ENCODE data around the gene CTXND1.
A peak's percentile ranks its signal among the peaks of the same experiment; 100 is the strongest.
"Not testable (repeated sequence)": the region's sequence is repeated elsewhere in the genome, so short reads cannot be mapped to it uniquely, and the experiment has no call there.

Gene CTXND1

DNA sequence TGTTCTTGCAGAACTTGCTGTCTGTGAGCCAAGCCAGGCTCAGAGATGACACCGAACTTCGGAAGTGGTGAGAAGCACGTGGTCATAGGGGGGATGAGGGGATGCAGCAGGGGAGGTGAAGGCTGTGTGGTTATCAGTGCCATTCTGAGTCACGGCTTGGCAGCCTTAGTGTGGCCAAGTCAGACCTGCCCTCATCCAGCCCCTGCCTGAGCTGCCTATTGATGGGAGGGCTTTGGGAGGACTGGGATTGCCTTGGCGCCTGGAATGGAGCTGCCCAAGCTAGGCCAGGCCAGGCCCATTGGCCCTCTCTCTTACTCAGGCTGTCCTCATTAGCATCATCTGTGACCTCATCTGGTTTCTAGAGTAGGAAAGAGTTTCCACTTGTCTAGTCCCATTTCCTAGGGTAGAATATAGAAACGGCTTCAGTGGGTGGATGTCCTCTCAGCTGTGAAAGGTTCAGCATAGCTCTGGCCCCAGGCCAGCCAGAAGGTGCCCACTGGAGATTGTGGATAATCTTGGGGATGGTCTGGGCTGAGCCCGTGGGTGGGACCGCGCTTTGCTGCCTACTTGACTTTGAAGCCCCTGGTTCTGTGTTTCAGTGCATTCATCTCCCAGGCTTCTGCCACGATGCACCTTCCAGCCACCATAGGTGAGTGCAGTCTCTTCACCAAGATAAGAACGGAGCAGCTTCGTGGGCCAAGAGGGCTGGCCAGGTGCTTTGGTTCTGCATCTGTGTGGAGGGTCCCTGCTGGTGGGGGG lies 92.0 kb downstream of the CTXND1 start:
- no peaks in the 10 kb centered on the region for H4K20me1 ChIP-seq (ENCODE audit: control insufficient read depth, insufficient read depth, low read depth, low read length)
- peak overlapping the region; percentile 51 for H3K4me2 ChIP-seq (ENCODE audit: low read length)
- H3K4me3 ChIP-seq (ENCODE audit: low read length): no peak overlapping the region; the same call in 1 of the 2 replicates
- H3K9me2 ChIP-seq (replicated peaks; ENCODE audit: control insufficient read depth, low read length): no peaks in the 10 kb centered on the region
- H3F3A ChIP-seq (ENCODE audit: control insufficient read depth, insufficient read depth): no peaks in the 10 kb centered on the region
- H3K36me3 ChIP-seq (ENCODE audit: control insufficient read depth, low read length): peaks cover 22% of the 10 kb centered on the region
- no peaks in the 10 kb centered on the region for H3K27me3 ChIP-seq (ENCODE audit: control insufficient read depth, low read length)
- no peak overlapping the region for H3K27ac ChIP-seq (ENCODE audit: low read depth, low read length)
- TF ChIP-seq EZH2phosphoT487 (IDR thresholded peaks at IDR 0.05; ENCODE audit: borderline replicate concordance, low read length): no peak
- TF ChIP-seq, protein P1, sequence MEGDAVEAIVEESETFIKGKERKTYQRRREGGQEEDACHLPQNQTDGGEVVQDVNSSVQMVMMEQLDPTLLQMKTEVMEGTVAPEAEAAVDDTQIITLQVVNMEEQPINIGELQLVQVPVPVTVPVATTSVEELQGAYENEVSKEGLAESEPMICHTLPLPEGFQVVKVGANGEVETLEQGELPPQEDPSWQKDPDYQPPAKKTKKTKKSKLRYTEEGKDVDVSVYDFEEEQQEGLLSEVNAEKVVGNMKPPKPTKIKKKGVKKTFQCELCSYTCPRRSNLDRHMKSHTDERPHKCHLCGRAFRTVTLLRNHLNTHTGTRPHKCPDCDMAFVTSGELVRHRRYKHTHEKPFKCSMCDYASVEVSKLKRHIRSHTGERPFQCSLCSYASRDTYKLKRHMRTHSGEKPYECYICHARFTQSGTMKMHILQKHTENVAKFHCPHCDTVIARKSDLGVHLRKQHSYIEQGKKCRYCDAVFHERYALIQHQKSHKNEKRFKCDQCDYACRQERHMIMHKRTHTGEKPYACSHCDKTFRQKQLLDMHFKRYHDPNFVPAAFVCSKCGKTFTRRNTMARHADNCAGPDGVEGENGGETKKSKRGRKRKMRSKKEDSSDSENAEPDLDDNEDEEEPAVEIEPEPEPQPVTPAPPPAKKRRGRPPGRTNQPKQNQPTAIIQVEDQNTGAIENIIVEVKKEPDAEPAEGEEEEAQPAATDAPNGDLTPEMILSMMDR (IDR thresholded peaks at IDR 0.05; ENCODE audit: low read depth, low read length, poor library complexity, severe bottlenecking): no peak
- H3K79me2 ChIP-seq (ENCODE audit: control insufficient read depth, low read length): no peaks in the 10 kb centered on the region
- peaks cover 35% of the 10 kb centered on the region for H3K4me1 ChIP-seq (ENCODE audit: control insufficient read depth, low read length)
- no peaks in the 10 kb centered on the region for H3K9me3 ChIP-seq (ENCODE audit: control insufficient read depth, insufficient read depth, low read length)

DNA sequence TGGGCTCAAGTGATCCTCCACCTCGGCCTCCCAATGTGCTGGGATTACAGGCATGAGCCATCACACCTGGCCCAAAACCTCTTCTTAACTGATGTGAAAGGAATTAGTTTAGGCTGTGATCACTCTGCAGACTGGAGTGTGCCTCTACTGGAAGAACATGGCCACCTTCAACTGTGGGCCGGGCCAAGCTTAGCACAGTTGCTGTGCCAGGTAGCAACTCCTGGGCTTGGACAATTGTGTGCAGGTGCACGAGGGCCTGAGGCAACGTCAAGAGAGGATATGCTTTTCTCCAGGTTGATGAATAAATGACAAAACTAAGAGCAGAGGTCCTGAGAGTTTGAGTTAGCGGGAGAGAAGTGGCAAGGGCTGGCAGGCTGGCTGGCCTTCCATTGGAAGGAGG lies 92.7 kb downstream of the CTXND1 start:
- Histone ChIP-seq H3K27me3 (ENCODE audit: control insufficient read depth, low read length) (no peaks in the 10 kb centered on the region), H3K9me2 (replicated peaks; ENCODE audit: control insufficient read depth, low read length) (no peaks in the 10 kb centered on the region), H4K20me1 (ENCODE audit: control insufficient read depth, insufficient read depth, low read depth, low read length) (no peaks in the 10 kb centered on the region), H3K9me3 (ENCODE audit: control insufficient read depth, insufficient read depth, low read length) (no peaks in the 10 kb centered on the region), H3F3A (ENCODE audit: control insufficient read depth, insufficient read depth) (no peaks in the 10 kb centered on the region), H3K27ac (ENCODE audit: low read depth, low read length) (no peak overlapping the region), H3K79me2 (ENCODE audit: control insufficient read depth, low read length) (no peaks in the 10 kb centered on the region), H3K36me3 (ENCODE audit: control insufficient read depth, low read length) (peaks cover 22% of the 10 kb centered on the region), H3K4me1 (ENCODE audit: control insufficient read depth, low read length) (peaks cover 38% of the 10 kb centered on the region), H3K4me3 (ENCODE audit: low read length) (no peak overlapping the region), H3K4me2 (ENCODE audit: low read length) (no peak overlapping the region)
- no peak for TF ChIP-seq EZH2phosphoT487 (IDR thresholded peaks at IDR 0.05; ENCODE audit: borderline replicate concordance, low read length)
- TF ChIP-seq, protein P1 (IDR thresholded peaks at IDR 0.05; ENCODE audit: low read depth, low read length, poor library complexity, severe bottlenecking): no peak

DNA sequence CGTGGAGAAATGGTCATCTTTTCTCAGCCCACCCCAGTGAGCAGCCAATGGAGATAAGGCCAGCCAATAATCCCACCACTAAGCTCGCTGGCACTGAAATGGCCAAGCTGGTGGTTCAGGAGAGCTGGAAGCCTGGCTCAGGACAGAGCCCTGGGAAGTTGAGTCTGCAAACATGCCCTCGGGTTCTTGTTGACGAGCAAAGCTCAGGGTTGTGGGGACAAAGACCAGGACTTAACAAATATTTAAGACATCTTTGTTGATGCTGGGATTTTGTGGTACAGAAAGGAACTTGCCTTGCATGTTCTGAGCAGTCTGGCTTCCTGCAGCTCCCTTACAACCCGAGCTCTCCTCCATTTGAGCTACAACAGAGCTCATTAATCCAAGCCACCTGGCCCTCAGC lies 94.8 kb downstream of the CTXND1 start:
- Histone ChIP-seq H4K20me1 (ENCODE audit: control insufficient read depth, insufficient read depth, low read depth, low read length) (no peaks in the 10 kb centered on the region), H3K9me3 (ENCODE audit: control insufficient read depth, insufficient read depth, low read length) (no peaks in the 10 kb centered on the region), H3K27ac (ENCODE audit: low read depth, low read length) (no peak overlapping the region), H3K4me3 (ENCODE audit: low read length) (no peak overlapping the region), H3K4me1 (ENCODE audit: control insufficient read depth, low read length) (peaks cover 50% of the 10 kb centered on the region), H3F3A (ENCODE audit: control insufficient read depth, insufficient read depth) (no peaks in the 10 kb centered on the region), H3K36me3 (ENCODE audit: control insufficient read depth, low read length) (peaks cover 18% of the 10 kb centered on the region), H3K4me2 (ENCODE audit: low read length) (no peak overlapping the region), H3K27me3 (ENCODE audit: control insufficient read depth, low read length) (no peaks in the 10 kb centered on the region), H3K9me2 (replicated peaks; ENCODE audit: control insufficient read depth, low read length) (no peaks in the 10 kb centered on the region), H3K79me2 (ENCODE audit: control insufficient read depth, low read length) (no peaks in the 10 kb centered on the region)
- TF ChIP-seq EZH2phosphoT487 (IDR thresholded peaks at IDR 0.05; ENCODE audit: borderline replicate concordance, low read length): no peak

DNA sequence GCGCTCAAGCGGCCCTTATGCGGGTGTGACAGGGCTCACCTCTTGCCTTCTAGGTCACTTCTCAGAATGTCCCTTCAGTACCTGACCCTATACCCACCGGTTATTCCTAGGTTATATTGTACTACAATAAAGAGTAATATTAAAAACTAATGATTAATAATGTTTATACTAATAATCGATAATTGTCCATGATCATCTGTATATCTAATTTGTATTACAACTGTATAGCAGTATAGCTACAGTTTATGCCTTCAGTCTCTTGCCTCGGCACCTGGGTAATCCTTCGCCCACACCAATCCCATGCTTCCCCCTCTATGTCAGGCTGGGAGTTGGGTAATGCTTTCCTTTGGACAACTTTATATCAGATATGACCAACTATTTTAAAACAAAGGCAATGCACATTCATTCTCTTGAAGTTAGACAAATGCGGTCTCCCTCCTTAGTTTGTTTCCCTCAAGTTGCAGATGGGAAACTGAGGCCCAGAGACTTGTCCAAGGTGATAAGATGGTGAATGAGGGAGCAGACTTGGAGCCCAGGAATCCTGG lies 95.8 kb downstream of the CTXND1 start:
- Histone ChIP-seq H3K36me3 (ENCODE audit: control insufficient read depth, low read length) (peaks cover 17% of the 10 kb centered on the region), H4K20me1 (ENCODE audit: control insufficient read depth, insufficient read depth, low read depth, low read length) (no peaks in the 10 kb centered on the region), H3K4me2 (ENCODE audit: low read length) (no peak overlapping the region), H3K9me3 (ENCODE audit: control insufficient read depth, insufficient read depth, low read length) (no peaks in the 10 kb centered on the region), H3K79me2 (ENCODE audit: control insufficient read depth, low read length) (no peaks in the 10 kb centered on the region), H3K4me3 (ENCODE audit: low read length) (no peak overlapping the region), H3F3A (ENCODE audit: control insufficient read depth, insufficient read depth) (no peaks in the 10 kb centered on the region), H3K27me3 (ENCODE audit: control insufficient read depth, low read length) (no peaks in the 10 kb centered on the region), H3K27ac (ENCODE audit: low read depth, low read length) (no peak overlapping the region), H3K9me2 (replicated peaks; ENCODE audit: control insufficient read depth, low read length) (no peaks in the 10 kb centered on the region), H3K4me1 (ENCODE audit: control insufficient read depth, low read length) (peaks cover 56% of the 10 kb centered on the region)
- no peak for TF ChIP-seq EZH2phosphoT487 (IDR thresholded peaks at IDR 0.05; ENCODE audit: borderline replicate concordance, low read length)
- TF ChIP-seq, protein P1 (IDR thresholded peaks at IDR 0.05; ENCODE audit: low read depth, low read length, poor library complexity, severe bottlenecking): no peak

DNA sequence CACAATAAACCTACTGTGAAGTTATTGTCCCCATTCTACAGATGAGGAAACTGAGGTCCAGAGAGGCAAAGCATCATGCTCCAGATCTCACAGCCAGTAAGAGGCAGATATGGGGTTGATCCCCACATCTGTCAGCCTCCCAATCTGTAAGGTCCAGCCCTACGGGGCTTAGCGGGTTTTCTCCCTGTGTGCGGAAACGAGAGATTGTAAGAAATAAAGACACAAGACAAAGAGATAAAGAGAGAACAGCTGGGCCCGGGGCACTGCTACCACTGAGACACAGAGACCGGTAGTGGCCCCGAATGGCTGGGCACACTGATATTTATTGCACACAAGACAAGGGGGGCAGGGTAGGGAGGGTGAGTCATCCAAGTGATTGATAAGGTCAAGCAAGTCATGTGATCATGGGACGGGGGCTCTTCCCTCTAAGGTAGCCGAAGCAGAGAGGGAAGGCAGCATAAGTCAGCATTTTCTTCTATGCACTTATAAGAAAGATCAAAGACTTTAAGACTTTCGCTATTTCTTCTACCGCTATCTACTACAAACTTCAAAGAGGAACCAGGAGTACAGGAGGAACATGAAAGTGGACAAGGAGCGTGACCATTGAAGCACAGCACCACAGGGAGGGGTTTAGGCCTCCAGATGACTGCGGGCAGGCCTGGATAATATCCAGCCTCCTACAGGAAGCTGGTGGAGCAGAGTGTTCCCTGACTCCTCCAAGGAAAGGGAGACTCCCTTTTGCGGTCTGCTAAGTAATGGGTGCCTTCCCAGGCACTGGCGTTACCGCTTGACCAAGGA lies 96.4 kb downstream of the CTXND1 start:
- not testable (repeated sequence) for H3F3A ChIP-seq (ENCODE audit: control insufficient read depth, insufficient read depth); H4K20me1 ChIP-seq (ENCODE audit: control insufficient read depth, insufficient read depth, low read depth, low read length); H3K9me3 ChIP-seq (ENCODE audit: control insufficient read depth, insufficient read depth, low read length); H3K9me2 ChIP-seq (replicated peaks; ENCODE audit: control insufficient read depth, low read length); H3K4me3 ChIP-seq (ENCODE audit: low read length); H3K79me2 ChIP-seq (ENCODE audit: control insufficient read depth, low read length); H3K27me3 ChIP-seq (ENCODE audit: control insufficient read depth, low read length); H3K4me2 ChIP-seq (ENCODE audit: low read length); H3K27ac ChIP-seq (ENCODE audit: low read depth, low read length)
- H3K36me3 ChIP-seq (ENCODE audit: control insufficient read depth, low read length): peaks cover 13% of the 10 kb centered on the region
- peaks cover 50% of the 10 kb centered on the region for H3K4me1 ChIP-seq (ENCODE audit: control insufficient read depth, low read length)

Data from DOHH2 (cell line).